DMS 273 (cell line): Measurements from ENCODE around the gene MYOM1.
"Not testable (repeated sequence)": the region's sequence is repeated elsewhere in the genome, so short reads cannot be mapped to it uniquely, and the experiment has no call there.

ENCODE experiments used
- DNase-seq: peaks from one replicate; lab custom pipeline; 2025; ENCODE audit not compliant: unreplicated experiment; lab: John Stamatoyannopoulos, UW

MYOM1 gene

GRCh38 chr18:3061581-3062312 lies 158.0 kb downstream of the MYOM1 start:
- DNase-seq: no peak

DNA sequence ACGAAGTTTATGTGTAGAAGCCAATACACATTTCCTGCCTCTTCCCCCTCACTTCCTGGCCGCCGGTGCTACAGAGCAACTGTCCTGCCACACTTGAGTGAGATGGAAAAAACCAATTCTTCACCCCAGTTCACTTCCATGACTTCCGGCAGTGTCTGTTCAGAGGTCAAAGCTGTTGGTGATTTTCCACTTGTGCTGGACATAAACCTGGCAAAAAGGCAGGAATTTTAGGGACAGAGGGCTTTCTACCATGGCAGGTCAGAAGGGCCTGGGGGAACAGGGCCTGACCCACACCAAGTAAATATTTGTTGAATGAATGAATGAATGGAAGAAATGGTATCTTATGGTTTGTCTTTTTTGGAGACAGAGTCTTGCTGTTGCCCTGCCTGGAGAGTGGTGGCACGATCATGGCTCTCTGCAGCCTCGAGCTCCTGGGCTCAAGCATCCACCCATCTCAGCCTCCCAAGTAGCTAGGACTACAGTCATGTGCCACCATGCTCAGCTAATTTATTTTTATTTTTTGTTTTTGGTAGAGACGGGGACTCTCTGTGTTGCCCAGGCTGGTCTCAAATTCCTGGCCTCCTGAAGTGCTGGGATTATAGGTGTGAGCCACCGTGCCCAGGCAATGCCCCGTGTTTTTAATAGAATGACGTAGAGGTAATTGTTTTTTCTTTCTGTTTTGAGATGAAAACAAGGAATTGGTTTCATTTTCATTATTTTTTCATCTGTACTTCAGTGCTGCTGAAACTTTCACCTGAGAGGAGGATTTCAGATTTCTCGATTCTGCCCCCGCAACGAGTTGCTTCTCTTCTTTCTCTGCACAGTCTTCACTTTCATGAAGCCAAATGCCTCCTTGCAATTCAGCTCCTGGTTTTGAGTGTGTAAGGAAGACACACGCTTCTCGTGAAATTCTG lies 158.8 kb downstream of the MYOM1 start:
- DNase-seq: no peak

DNA sequence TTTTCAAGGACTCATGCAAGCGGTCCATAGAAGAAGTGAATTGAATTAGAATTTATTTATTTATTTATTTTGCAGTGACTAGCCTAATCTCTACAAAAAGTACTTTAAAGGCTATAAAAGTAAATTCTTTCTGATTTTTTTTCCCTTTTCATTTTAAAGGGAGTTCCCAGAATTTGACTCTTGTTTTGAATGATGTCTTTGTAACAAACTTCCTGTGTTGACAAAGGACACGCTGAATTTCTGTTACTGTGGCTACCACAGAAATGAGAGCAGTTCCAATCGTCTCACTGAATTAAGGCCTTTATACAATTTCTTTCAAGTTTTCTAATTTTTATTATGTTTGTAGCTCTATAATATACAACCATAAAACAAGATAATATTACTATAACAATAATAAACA lies 160.5 kb downstream of the MYOM1 start:
- DNase-seq: no peak

DNA sequence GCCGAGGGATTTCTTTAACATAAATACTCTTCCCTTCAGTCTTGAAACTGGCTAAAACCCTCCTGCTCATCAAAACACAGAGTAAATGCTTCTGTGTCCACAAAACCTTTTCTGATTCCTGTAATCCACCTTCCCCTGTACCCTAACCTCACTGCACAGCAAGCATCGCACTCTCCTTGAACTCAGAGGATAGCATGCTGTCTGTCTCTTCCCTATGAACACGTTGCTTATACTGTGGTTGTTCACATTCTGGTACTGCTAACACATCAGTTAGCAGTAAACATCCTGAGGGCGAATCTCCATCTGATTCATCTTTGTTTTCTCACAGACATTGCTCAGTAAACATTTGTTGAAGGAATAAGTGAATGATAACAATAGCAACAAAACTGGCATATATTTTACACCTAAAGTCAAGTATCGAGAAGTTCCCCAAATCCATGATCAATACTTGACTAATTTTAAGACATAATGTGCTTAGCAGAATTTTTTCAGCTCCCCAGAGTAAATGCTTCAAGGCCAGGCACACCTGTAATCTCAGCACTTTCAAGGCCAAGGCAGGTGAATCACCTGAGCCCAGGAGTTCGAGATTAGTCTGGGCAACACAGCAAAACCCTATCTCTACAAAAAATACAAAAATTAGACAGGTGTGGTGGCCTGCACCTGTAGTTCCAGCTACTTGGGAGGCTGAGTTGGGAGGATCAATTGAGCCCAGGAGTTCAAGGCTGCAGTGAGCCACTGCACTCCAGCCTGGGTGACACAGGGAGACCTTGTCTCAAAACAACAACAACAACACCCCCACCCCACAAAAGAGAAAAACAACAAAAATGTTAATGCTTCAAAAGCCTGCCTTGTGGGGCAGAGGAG lies 161.2 kb downstream of the MYOM1 start:
- no peak for DNase-seq

GRCh38 chr18:3057526-3057925 lies 162.2 kb downstream of the MYOM1 start:
- DNase-seq: no peak

GRCh38 chr18:3056311-3056710 lies 163.5 kb downstream of the MYOM1 start:
- no peak for DNase-seq

GRCh38 chr18:3055816-3056215 lies 164.0 kb downstream of the MYOM1 start:
- DNase-seq: no peak

DNA sequence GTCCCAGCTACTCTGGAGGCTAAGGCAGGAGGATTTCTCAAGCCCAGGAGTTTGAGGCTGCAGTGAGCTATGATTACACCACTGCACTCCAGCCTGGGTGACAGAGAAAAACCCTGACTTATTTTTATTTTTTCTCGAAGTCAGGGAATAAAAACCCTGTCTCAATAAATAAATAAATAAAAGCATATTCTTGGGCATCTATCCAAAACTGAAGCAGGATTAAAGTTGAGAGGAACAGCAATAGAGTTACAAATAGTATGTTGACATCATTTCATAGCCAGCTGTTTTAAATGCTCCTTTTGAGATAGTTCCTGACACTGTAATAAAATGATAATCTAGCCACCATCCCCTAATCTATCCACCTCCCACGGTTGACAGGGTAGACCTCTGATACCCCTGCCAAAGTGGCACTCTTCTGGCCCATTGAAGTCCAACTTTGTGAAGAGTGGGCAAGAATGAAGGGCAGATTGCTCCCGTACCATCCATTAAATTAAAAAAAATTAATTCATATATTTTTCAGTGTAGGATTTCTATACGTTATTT lies 164.5 kb downstream of the MYOM1 start:
- no peak for DNase-seq

DNA sequence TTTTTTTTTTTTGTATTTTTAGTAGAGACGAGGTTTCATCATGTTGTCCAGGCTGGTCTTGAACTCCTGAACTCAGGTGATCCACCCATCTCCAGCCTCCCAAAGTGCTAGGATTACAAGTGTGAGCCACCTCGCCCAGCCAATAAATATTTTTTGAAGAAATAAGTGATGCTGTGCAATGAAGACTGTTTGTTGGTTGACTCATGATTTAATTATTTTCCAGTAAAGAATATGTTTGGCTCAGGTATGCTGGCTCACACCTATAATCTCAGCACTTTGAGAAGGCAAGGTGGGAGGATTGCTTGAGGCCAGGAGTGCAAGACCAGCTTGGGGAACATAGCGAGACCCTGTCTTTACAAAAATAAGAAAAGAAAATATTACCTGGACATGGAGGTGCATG lies 165.0 kb downstream of the MYOM1 start:
- no peak for DNase-seq

GRCh38 chr18:3054214-3054613 lies 165.6 kb downstream of the MYOM1 start:
- no peak for DNase-seq

GRCh38 chr18:3053081-3053480 lies 166.7 kb downstream of the MYOM1 start:
- DNase-seq: no peak

DNA sequence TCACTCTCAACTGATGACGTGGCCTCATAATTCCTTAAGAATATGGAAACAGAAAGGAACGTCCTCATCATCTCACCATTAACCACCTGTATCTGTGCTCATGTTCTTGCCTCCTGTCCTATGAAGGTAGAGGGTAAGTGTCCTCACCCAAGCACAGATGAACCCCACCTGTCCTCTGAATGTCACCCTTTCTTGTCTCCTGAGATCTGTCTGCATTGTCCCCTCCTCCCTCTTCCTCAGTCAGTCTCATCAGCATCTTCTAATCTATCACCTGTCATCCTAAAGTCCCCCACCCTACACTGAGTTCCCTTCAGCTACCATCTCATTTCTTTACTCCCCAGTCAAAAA lies 167.4 kb downstream of the MYOM1 start:
- no peak for DNase-seq

DNA sequence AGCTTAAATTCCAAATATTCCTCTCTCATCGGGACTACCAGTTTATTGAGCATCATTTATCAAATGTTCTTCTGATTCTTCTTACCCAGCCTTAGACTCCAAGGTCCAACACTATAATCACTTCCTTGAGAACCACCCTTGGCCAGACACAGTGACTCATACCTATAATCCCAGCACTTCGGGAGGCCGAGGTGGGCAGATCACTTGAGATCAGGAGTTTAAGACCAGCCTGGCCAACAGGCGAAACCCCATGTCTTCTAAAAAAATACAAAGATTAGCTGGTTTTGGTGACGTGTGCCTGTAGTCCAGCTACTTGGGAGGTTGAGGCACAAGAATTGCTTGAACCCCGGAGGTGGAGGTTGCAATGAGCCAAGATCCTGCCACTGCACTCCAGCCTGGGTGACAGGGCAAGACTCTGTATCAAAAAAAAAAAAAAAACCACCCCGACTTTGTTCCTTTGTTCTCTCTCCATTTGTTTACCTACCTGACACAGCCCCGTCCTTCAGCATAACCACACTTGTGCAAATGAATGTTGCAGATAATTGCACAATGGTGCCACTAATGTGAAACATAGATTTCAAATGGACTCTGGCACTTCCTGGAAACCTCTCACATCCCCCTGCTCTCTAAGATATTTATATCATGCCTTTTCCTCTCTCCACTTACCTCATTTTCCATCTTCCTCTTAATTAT lies 167.9 kb downstream of the MYOM1 start:
- DNase-seq: no peak

DNA sequence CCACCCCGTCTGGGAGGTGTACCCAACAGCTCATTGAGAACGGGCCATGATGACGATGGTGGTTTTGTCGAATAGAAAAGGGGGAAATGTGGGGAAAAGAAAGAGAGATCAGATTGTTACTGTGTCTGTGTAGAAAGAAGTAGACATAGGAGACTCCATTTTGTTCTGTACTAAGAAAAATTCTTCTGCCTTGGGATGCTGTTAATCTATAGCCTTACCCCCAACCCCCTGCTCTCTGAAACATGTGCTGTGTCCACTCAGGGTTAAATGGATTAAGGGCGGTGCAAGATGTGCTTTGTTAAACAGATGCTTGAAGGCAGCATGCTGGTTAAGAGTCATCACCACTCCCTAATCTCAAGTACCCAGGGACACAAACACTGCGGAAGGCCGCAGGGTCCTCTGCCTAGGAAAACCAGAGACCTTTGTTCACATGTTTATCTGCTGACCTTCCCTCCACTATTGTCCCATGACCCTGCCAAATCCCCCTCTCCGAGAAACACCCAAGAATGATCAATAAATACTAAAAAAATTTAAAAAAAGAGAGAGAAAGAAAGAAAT lies 169.8 kb downstream of the MYOM1 start:
- not testable (repeated sequence) for DNase-seq

DNA sequence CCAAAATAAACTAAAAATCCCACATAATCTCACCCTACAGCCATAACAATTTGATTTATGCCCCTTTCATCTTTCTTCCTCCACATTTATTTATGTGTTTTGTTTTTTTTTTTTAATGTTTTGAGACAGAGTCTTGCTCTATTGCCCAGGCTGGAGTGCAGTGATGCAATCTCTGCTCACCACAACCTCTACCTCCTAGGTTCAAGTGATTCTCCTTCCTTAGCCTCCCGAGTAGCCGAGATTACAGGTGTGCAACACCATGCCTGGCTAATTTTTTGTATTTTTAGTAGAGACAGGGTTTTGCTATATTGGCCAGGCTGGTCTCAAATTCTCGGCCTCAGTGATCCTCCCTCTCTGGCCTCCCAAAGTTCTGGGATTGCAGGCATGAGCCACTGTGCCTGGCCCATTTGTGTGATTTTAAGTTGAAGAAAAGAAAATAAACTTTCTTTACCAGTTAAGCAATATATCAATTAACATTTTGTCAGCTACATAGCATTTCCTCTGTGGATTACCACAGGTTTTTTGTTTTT lies 170.9 kb downstream of the MYOM1 start:
- DNase-seq: no peak

DNA sequence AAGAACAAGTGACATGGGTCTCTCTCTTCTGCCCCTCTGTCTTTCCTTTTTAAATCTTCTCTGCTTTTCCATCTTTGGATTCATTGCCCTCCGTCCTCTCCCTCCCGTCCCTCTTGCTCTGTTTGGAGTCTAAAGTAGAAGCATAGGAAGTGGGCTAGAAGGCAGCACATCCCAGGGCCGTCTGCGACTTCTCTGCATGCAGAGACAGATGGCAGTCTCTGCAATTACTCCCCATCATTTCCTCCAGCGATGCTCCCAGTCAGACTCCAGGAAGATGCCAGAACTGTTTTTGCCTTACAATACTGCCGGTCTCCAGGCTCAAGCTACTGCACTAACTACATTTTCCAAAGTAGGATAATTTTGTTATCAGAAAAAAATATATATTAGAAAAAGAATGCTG lies 171.6 kb downstream of the MYOM1 start:
- peak; percentile 83 for DNase-seq

DNA sequence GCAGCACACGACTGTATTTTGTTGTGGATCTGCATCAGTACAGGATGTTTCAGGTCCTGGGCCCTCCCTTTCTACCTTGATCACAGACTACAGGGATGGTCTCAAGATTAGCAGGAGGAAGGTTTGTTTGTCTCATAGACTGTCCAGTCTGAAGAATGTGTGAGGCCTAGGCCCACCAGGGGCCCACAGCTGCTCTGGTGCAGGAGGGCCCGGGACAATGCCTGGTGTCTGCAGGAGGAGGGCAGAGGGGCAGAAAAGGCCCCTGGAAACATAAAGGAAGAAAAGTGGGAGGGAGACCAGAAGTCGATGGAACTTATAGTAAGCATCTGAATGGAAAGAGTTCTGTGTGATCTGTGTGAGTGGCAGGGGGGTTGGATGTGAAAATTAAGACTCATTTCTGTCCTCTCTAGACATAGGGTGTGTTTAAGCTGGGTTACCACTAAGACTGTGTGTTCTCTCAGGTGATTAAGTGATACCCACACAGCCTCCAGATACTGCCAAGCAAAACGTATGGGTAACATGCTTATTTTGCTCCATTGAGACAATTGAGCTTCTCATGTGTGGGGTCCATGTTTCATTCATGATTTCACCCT lies 173.5 kb downstream of the MYOM1 start:
- no peak for DNase-seq

GRCh38 chr18:3044931-3045698 lies 174.7 kb downstream of the MYOM1 start:
- DNase-seq: peak; percentile 75

DNA sequence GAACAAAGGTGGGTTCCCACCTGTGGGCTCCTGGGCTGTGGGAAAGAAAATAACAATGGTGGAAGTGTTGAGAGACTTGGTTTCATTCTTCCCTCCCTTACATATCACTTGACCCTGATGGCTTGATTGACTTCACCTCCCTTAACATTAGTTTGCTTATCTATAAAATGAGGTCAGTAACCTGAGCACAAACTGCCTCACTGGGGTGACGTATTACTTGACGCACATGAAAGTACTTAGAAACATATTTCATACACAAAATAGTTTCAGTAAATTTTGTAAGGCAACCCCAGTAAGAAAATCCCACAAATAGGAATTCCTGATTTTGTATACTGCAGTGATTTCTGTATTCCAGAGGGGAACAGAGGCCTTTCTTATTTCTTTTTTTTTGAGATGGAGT lies 177.4 kb downstream of the MYOM1 start:
- no peak for DNase-seq
